HuH-7 (cell line): ENCODE results near the gene KRTAP3-1.
"Not testable (repeated sequence)": the region's sequence is repeated elsewhere in the genome, so short reads cannot be mapped to it uniquely, and the experiment has no call there.

Experiments
- DNase-seq: peaks from one replicate; pipeline ENCODE4 v3.0.0; 2011; ENCODE audit warnings: low spot score

Gene KRTAP3-1

GRCh38 chr17:41015454-41015853, 6.5 kb upstream of the KRTAP3-1 start:
- no peak for DNase-seq

GRCh38 chr17:41013606-41014005, 4.7 kb upstream of the KRTAP3-1 start:
- no peak for DNase-seq

- no peak for DNase-seq
These were observed 4.3 kb upstream of the KRTAP3-1 start for GRCh38 chr17:41013181-41013580.

- no peak for DNase-seq
These were observed 3.6 kb upstream of the KRTAP3-1 start for GRCh38 chr17:41012326-41013120.

GRCh38 chr17:41010441-41010840, 1.5 kb upstream of the KRTAP3-1 start:
- no peak for DNase-seq

GRCh38 chr17:41009936-41010335, 1.0 kb upstream of the KRTAP3-1 start:
- no peak for DNase-seq

- DNase-seq, result no peak
These were observed 403 bp upstream of the KRTAP3-1 start for GRCh38 chr17:41009301-41009760.

- no peak for DNase-seq
These were observed 4.5 kb downstream of the KRTAP3-1 start for GRCh38 chr17:41004397-41004796.

- no peak for DNase-seq
These were observed 5.0 kb downstream of the KRTAP3-1 start for GRCh38 chr17:41003926-41004325.

- DNase-seq, result no peak
These were observed 6.1 kb downstream of the KRTAP3-1 start for GRCh38 chr17:41002814-41003213.

GRCh38 chr17:41001795-41002194, 7.1 kb downstream of the KRTAP3-1 start:
- no peak for DNase-seq

GRCh38 chr17:40999563-40999962, 9.4 kb downstream of the KRTAP3-1 start, which contains the start of gene KRTAP3-2:
TSS of gene KRTAP3-2 (minus strand) at chr17:40999906. CDS start at chr17:40999853, 53 bp downstream.
- not testable (repeated sequence) for DNase-seq

GRCh38 chr17:40997361-40997760, 11.6 kb downstream of the KRTAP3-1 start:
- DNase-seq, result no peak

GRCh38 chr17:40996829-40997228, 12.1 kb downstream of the KRTAP3-1 start:
- no peak for DNase-seq

- DNase-seq, result no peak
These were observed 13.8 kb downstream of the KRTAP3-1 start for GRCh38 chr17:40995116-40995515.

- no peak for DNase-seq
These were observed 15.1 kb downstream of the KRTAP3-1 start, which contains the start of gene KRTAP3-3 for GRCh38 chr17:40993839-40994238. TSS of gene KRTAP3-3 (minus strand) at chr17:40994164. CDS start at chr17:40994097, 67 bp downstream.

GRCh38 chr17:40993084-40993483, 15.8 kb downstream of the KRTAP3-1 start:
- DNase-seq, result no peak

GRCh38 chr17:40992666-40993065, 16.3 kb downstream of the KRTAP3-1 start:
- no peak for DNase-seq

GRCh38 chr17:40986920-40987319, 22.0 kb downstream of the KRTAP3-1 start:
- no peak for DNase-seq

- DNase-seq, result no peak
These were observed 24.7 kb downstream of the KRTAP3-1 start, which contains the start of gene KRT40 for GRCh38 chr17:40984226-40984625. TSS of gene KRT40 (minus strand) at chr17:40984326. CDS start at chr17:40984273, 53 bp downstream.

GRCh38 chr17:40981115-40981514, 27.8 kb downstream of the KRTAP3-1 start:
- DNase-seq, result no peak

GRCh38 chr17:40980596-40980995, 28.3 kb downstream of the KRTAP3-1 start:
- DNase-seq, result no peak

GRCh38 chr17:40980117-40980516, 28.8 kb downstream of the KRTAP3-1 start:
- no peak for DNase-seq
